HFFc6 (cell line): ENCODE results near the gene METTL22. TPM values are rescaled to one million over a fixed set of nuclear protein-coding genes. Genes with fewer than 3 reads are reported as not detected.

Experiments used
- DNase-seq: peaks from one replicate; pipeline ENCODE4 v3.0.0-alpha.2; 2018
- H3K27ac Mint-ChIP-seq: 2 replicates; pipeline ENCODE4 v1.8.0; 2020; ENCODE audit warnings: mild to moderate bottlenecking, mixed read lengths
- H3K27me3 Mint-ChIP-seq: 2 replicates; pipeline ENCODE4 v1.8.0; 2021; ENCODE audit warnings: mild to moderate bottlenecking, moderate library complexity, mixed read lengths; ENCODE audit not compliant: insufficient read depth
- H3K36me3 Mint-ChIP-seq: 2 replicates; pipeline ENCODE4 v1.8.0; 2021; ENCODE audit warnings: low read depth, mixed read lengths
- H3K4me1 Mint-ChIP-seq: 2 replicates; pipeline ENCODE4 v1.8.0; 2020; ENCODE audit warnings: low read depth, mixed read lengths
- H3K4me3 Mint-ChIP-seq: 2 replicates; pipeline ENCODE4 v1.8.0; 2020; ENCODE audit warnings: mild to moderate bottlenecking, moderate library complexity, mixed read lengths
- H3K9me3 Mint-ChIP-seq: 2 replicates; pipeline ENCODE4 v1.8.0; 2020; ENCODE audit warnings: mild to moderate bottlenecking, mixed read lengths
- CTCF ChIP-seq: fragments of 200-600 bp; sonication (generic); IDR thresholded peaks from 2 replicates; pipeline ENCODE4 v1.5.0; 2021; ENCODE audit warnings: antibody characterized with exemption, mild to moderate bottlenecking
- total RNA-seq, 6 experiments: library from RNA; stranded (reverse); fragmentation: NEBNext Ultra II Directional; extraction: Animal tissue kit (Norgen Biotek cat#: 25700); gene quantifications; 2 replicates in 1 of 6; 3 replicates in 5 of 6; pipeline ENCODE4 v1.2.3, GENCODE V29; 2021

METTL22 gene
- total RNA-seq, 6 experiments from 2014 or later = 33.5 to 38.0 (median 36.0) TPM

DNA sequence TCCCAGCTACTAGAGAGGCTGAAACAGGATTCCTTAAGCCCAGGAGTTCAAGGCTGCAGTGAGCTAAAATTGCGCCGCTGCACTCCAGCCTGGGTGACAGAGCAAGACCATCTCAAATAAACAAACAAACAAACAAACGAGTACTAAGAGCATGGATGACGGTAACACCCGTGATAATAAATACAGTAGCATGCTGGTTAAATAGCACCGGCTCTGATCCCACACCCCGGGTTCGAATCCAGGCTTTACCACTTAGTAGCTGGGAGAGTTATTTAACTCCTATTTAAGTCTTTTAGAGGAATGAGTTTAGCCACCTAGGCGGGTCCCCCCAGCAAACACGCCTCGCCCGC lies 301 bp upstream of the METTL22 start:
- DNase-seq = no peak
- Mint-ChIP-seq H3K4me1 (peaks cover 32% of the 10 kb centered on the region), H3K9me3 (no peaks in the 10 kb centered on the region), H3K4me3 (peak overlapping the region; percentile 96), H3K36me3 (no peaks in the 10 kb centered on the region), H3K27me3 (peaks cover 13% of the 10 kb centered on the region), H3K27ac (no peak overlapping the region)
- TF ChIP-seq CTCF = no peak

- Mint-ChIP-seq H3K4me1 (peaks cover 32% of the 10 kb centered on the region), H3K27ac (peak overlapping the region; percentile 96), H3K36me3 (peaks cover 6% of the 10 kb centered on the region), H3K4me3 (peak overlapping the region; percentile 96), H3K9me3 (no peaks in the 10 kb centered on the region), H3K27me3 (peaks cover 6% of the 10 kb centered on the region; the same call in 1 of the 2 replicates)
- no peak for TF ChIP-seq CTCF
- no peak for DNase-seq
Measured at GRCh38 chr16:8622315-8622656, 788 bp downstream of the METTL22 start.

DNA sequence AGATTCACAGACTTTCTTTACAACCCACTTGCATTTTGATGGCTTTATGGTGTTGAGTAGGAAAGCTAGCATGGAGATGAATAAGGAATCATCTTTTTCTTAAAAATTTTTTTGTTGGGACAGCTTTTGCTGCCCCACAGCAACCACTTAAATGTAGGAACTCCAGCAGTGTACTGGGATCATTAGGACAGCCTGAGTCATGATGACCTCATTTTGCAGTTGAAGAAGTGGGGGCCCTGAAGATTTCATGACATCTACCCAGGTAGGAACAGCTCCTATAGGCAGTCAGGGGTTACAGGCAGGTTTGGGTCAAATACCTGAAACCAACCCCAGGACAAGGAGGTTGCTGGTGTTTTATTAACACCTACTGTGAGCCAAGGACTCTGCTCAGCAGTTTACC lies 2.1 kb downstream of the METTL22 start:
- Mint-ChIP-seq H3K36me3 (peaks cover 16% of the 10 kb centered on the region), H3K9me3 (no peaks in the 10 kb centered on the region), H3K27ac (peak overlapping the region; percentile 72), H3K27me3 (peaks cover 4% of the 10 kb centered on the region; the same call in 1 of the 2 replicates), H3K4me1 (peaks cover 28% of the 10 kb centered on the region), H3K4me3 (peak overlapping the region; percentile 96)
- DNase-seq = peak; percentile 48
- no peak for TF ChIP-seq CTCF

DNA sequence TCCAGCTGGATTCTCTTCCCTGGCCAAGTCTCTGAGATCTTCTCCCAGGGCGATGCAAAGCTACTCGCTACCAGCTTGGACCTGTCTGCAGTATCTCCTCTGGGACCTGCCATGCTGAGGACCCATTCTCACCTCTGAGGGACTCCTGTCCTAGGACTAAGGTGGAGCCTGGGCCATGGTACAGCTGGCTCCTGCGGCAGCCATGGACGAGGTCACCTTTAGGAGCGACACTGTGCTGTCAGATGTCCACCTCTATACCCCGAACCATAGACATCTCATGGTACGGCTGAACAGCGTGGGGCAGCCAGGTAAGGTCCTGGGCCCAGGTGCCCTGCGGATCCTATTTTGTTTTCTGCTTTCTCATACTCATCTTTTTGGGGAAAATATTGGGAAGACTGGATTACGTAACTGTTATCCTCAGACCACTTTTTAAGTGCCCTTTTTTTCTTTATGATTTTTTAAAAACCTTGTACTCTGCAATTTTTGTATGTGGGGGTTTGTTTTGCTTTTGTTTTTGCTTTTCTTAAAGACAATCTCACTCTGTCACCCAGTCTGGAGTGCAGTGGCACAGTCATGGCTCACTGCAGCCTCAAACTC lies 4.1 kb downstream of the METTL22 start:
- no peak for DNase-seq

GRCh38 chr16:8626946-8627345 lies 5.4 kb downstream of the METTL22 start:
- no peak overlapping the region; the same call in 1 of the 2 replicates for H3K27ac Mint-ChIP-seq
- no peaks in the 10 kb centered on the region for H3K27me3 Mint-ChIP-seq
- no peak overlapping the region for H3K4me3 Mint-ChIP-seq
- H3K9me3 Mint-ChIP-seq = no peaks in the 10 kb centered on the region
- H3K4me1 Mint-ChIP-seq = peaks cover 16% of the 10 kb centered on the region
- H3K36me3 Mint-ChIP-seq = peaks cover 25% of the 10 kb centered on the region
- no peak for DNase-seq
- no peak for TF ChIP-seq CTCF

More for the DNA sequence above, 4.1 kb downstream of the METTL22 start:
- H3K4me3 Mint-ChIP-seq = no peak overlapping the region
- no peaks in the 10 kb centered on the region for H3K9me3 Mint-ChIP-seq
- H3K4me1 Mint-ChIP-seq = peaks cover 22% of the 10 kb centered on the region
- H3K36me3 Mint-ChIP-seq = peaks cover 25% of the 10 kb centered on the region
- TF ChIP-seq CTCF = no peak
- no peak overlapping the region for H3K27ac Mint-ChIP-seq
- H3K27me3 Mint-ChIP-seq = no peaks in the 10 kb centered on the region; the same call in 1 of the 2 replicates
